ENCODE measurements around the gene YIPF4. TPM values are rescaled to one million over a fixed set of nuclear protein-coding genes. Genes with fewer than 3 reads are reported as not detected.
"Not testable (repeated sequence)": the region's sequence is repeated elsewhere in the genome, so short reads cannot be mapped to it uniquely, and the experiment has no call there.

Gene YIPF4
- total RNA-seq, 1 donor, result 18.5 TPM

GRCh38 chr2:32363597-32363996 is 85.9 kb downstream of the YIPF4 start:
- Histone ChIP-seq H3K4me1 (ENCODE audit: insufficient read depth, low read length) (peaks cover 13% of the 10 kb centered on the region), H2AFZ (ENCODE audit: low read length) (no peak overlapping the region), H3K36me3 (ENCODE audit: insufficient read depth, low read length) (no peaks in the 10 kb centered on the region), H3K27me3 (ENCODE audit: insufficient read depth, low read length) (no peaks in the 10 kb centered on the region), H3K4me3 (ENCODE audit: insufficient read depth, low read length) (no peak overlapping the region), H3K4me2 (ENCODE audit: insufficient read depth, low read length) (no peak overlapping the region), H4K20me1 (ENCODE audit: insufficient read depth, low read length) (peaks cover 89% of the 10 kb centered on the region), H3K27ac (ENCODE audit: low read depth, low read length) (no peak overlapping the region), H3K9me3 (ENCODE audit: low read depth, low read length) (no peaks in the 10 kb centered on the region), H3K79me2 (ENCODE audit: insufficient read depth, low read length) (peaks cover 99% of the 10 kb centered on the region)
- no peak for DNase-seq (ENCODE audit: insufficient read length, low spot score, missing footprints)
- TF ChIP-seq, protein P1, sequence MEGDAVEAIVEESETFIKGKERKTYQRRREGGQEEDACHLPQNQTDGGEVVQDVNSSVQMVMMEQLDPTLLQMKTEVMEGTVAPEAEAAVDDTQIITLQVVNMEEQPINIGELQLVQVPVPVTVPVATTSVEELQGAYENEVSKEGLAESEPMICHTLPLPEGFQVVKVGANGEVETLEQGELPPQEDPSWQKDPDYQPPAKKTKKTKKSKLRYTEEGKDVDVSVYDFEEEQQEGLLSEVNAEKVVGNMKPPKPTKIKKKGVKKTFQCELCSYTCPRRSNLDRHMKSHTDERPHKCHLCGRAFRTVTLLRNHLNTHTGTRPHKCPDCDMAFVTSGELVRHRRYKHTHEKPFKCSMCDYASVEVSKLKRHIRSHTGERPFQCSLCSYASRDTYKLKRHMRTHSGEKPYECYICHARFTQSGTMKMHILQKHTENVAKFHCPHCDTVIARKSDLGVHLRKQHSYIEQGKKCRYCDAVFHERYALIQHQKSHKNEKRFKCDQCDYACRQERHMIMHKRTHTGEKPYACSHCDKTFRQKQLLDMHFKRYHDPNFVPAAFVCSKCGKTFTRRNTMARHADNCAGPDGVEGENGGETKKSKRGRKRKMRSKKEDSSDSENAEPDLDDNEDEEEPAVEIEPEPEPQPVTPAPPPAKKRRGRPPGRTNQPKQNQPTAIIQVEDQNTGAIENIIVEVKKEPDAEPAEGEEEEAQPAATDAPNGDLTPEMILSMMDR (IDR thresholded peaks at IDR 0.05; ENCODE audit: extremely low read depth, low read depth, low read length), result no peak

DNA sequence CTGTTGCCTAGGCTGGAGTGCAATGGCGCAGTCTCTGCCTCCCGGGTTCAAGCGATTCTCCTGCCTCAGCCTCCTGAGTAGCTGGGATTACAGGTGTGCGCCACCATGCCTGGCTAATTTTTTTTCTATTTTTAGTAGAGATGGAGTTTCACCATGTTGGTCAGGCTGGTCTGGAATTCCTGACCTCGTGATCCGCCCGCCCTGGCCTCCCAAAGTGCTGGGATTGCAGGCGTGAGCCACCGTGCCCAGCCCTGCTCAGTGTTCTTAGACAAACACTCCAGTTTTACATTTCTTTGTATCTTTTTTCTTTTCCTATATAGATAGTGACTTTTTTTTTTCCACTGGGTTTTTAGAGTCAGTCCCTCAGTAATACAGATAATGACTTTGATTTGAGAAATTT is 86.6 kb downstream of the YIPF4 start:
- H3K4me3 ChIP-seq (ENCODE audit: insufficient read depth, low read length); H3K36me3 ChIP-seq (ENCODE audit: insufficient read depth, low read length); H3K27ac ChIP-seq (ENCODE audit: low read depth, low read length); DNase-seq (ENCODE audit: insufficient read length, low spot score, missing footprints); H3K4me2 ChIP-seq (ENCODE audit: insufficient read depth, low read length); H3K27me3 ChIP-seq (ENCODE audit: insufficient read depth, low read length); H3K4me1 ChIP-seq (ENCODE audit: insufficient read depth, low read length); H3K9me3 ChIP-seq (ENCODE audit: low read depth, low read length); H2AFZ ChIP-seq (ENCODE audit: low read length): not testable (repeated sequence)
- peaks cover 89% of the 10 kb centered on the region for H4K20me1 ChIP-seq (ENCODE audit: insufficient read depth, low read length)
- peaks cover 99% of the 10 kb centered on the region for H3K79me2 ChIP-seq (ENCODE audit: insufficient read depth, low read length)

DNA sequence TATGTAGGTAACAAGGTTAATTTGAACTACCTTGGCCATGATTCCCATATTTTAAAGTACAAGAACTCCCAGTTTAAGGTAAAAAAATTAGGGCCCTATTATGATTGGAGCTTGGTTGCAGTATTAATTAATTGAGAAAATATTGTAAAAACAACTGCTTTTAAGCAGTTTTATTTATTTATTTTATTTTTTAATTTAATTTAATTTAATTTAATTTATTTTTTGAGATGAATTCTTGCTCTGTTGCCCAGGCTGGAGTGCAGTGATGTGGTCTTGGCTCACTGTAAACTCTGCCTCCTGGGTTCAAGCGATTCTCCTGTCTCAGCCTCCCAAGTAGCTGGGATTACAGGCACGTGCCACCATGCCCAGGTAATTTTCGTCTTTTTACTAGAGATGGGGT is 88.0 kb downstream of the YIPF4 start:
- not testable (repeated sequence) for H2AFZ ChIP-seq (ENCODE audit: low read length); H3K27ac ChIP-seq (ENCODE audit: low read depth, low read length); H3K4me2 ChIP-seq (ENCODE audit: insufficient read depth, low read length); H3K27me3 ChIP-seq (ENCODE audit: insufficient read depth, low read length); H3K36me3 ChIP-seq (ENCODE audit: insufficient read depth, low read length); DNase-seq (ENCODE audit: insufficient read length, low spot score, missing footprints); H3K4me1 ChIP-seq (ENCODE audit: insufficient read depth, low read length); H3K9me3 ChIP-seq (ENCODE audit: low read depth, low read length); H3K4me3 ChIP-seq (ENCODE audit: insufficient read depth, low read length)
- peaks cover 83% of the 10 kb centered on the region for H4K20me1 ChIP-seq (ENCODE audit: insufficient read depth, low read length)
- H3K79me2 ChIP-seq (ENCODE audit: insufficient read depth, low read length), result peaks cover 99% of the 10 kb centered on the region

Other genes starting within 250 kb of the YIPF4 start
- 30.4 and 41.3 TPM in 2 replicates for gene DPY30, start 238.1 kb upstream of the YIPF4 start, total RNA-seq
- 31.5 and 34.2 TPM in 2 replicates for gene SPAST, start 214.3 kb upstream of the YIPF4 start, total RNA-seq
- 28.6 and 31.5 TPM in 2 replicates for gene SLC30A6, start 112.0 kb upstream of the YIPF4 start, total RNA-seq
- not detected in 2 replicates for gene NLRC4, start 13.0 kb upstream of the YIPF4 start, total RNA-seq
- gene BIRC6, start 79.1 kb downstream of the YIPF4 start, total RNA-seq, result 144 and 146 TPM in 2 replicates